ENCODE measurements around the gene ATE1.

ATE1 gene

DNA sequence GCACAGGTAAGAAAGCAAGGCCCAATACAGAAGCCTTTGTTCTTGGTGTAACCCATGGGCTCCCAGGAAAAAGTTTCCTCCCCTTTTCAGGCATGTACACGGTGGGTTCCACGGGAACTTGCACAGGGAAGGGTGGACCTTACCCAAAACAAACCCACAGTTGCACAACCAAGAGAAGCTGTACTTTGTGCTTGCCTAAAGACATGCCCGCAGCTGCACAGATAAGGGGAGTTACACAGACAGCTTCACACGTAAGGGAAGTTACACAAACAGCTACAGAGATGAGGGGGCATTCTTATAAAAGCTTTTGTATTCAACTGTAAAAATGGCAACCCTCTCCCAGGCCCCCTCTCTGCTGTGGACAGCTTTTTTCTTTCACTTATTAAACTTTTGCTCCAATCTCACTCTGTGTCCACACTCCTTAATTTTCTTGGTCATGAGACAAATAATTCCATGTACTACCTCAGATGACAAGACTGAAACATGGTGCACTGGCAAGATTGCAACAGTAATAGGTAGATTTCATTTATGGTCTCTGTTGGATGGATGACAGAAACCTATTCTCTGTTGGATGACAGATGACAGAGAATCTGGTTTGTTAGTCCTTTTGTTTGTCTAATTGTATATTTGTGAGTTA is 72.9 kb downstream of the ATE1 start:
- TF ChIP-seq, protein P1, sequence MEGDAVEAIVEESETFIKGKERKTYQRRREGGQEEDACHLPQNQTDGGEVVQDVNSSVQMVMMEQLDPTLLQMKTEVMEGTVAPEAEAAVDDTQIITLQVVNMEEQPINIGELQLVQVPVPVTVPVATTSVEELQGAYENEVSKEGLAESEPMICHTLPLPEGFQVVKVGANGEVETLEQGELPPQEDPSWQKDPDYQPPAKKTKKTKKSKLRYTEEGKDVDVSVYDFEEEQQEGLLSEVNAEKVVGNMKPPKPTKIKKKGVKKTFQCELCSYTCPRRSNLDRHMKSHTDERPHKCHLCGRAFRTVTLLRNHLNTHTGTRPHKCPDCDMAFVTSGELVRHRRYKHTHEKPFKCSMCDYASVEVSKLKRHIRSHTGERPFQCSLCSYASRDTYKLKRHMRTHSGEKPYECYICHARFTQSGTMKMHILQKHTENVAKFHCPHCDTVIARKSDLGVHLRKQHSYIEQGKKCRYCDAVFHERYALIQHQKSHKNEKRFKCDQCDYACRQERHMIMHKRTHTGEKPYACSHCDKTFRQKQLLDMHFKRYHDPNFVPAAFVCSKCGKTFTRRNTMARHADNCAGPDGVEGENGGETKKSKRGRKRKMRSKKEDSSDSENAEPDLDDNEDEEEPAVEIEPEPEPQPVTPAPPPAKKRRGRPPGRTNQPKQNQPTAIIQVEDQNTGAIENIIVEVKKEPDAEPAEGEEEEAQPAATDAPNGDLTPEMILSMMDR (IDR thresholded peaks at IDR 0.05; ENCODE audit: insufficient read depth, low read depth, low read length, missing control alignments): no peak
- no peak for DNase-seq (ENCODE audit: low read depth)
- H3K4me3 ChIP-seq (ENCODE audit: low read length): no peak overlapping the region

- DNase-seq (ENCODE audit: low read depth): no peak
- H3K4me3 ChIP-seq (ENCODE audit: low read length): no peak overlapping the region
- TF ChIP-seq, protein P1 (IDR thresholded peaks at IDR 0.05; ENCODE audit: insufficient read depth, low read depth, low read length, missing control alignments): no peak
These were observed 73.9 kb downstream of the ATE1 start for GRCh38 chr10:121853950-121854349.

DNA sequence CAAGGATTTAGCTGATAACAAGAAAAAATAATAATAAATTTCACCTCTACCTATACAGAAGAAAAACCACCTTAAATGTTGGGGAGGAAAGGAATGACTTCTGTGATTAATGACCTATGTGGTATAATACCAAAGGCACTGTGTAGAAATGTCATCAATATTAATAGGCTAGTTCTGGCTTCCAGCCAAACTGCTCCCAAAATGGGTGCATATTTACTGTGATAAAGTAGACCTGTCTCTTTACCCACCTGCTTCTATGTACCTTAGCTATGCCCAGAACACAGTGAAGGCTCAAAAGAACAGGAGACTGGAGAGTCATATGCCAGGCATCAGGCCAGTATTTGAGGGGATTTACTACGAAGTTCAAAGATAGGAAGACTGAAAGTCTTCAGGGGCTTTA is 76.0 kb downstream of the ATE1 start:
- no peak overlapping the region for H3K4me3 ChIP-seq (ENCODE audit: low read length)
- DNase-seq (ENCODE audit: low read depth): no peak
- TF ChIP-seq, protein P1 (IDR thresholded peaks at IDR 0.05; ENCODE audit: insufficient read depth, low read depth, low read length, missing control alignments): no peak

DNA sequence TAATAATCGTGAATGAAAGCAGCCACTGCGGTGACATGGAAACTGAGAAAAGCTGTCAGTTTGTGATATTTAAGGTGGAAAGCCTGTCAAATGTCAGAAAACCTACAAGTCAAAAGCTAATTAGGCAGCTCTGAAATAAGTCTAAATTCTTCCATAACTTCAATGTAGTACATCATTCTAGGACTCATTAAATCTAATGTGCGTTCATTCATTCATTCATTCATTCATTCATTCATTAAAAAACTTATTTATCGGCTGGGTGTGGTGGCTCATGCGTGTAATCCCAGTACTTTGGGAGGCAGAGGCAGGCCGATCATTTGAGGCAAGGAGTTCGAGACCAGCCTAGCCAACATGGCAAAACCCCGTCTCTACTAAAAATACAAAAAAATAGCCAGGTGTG is 79.7 kb downstream of the ATE1 start:
- DNase-seq (ENCODE audit: low read depth): no peak
- TF ChIP-seq, protein P1 (IDR thresholded peaks at IDR 0.05; ENCODE audit: insufficient read depth, low read depth, low read length, missing control alignments): no peak
- no peak overlapping the region for H3K4me3 ChIP-seq (ENCODE audit: low read length)

- no peak for DNase-seq (ENCODE audit: low read depth)
- TF ChIP-seq, protein P1 (IDR thresholded peaks at IDR 0.05; ENCODE audit: insufficient read depth, low read depth, low read length, missing control alignments): no peak
- H3K4me3 ChIP-seq (ENCODE audit: low read length): no peak overlapping the region
These were observed 81.3 kb downstream of the ATE1 start for GRCh38 chr10:121846555-121846954.

- TF ChIP-seq, protein P1 (IDR thresholded peaks at IDR 0.05; ENCODE audit: insufficient read depth, low read depth, low read length, missing control alignments): no peak
- DNase-seq (ENCODE audit: low read depth): no peak
- no peak overlapping the region for H3K4me3 ChIP-seq (ENCODE audit: low read length)
These were observed 82.6 kb downstream of the ATE1 start for GRCh38 chr10:121845044-121845784.

All from epithelial cell of esophagus (primary cell).